HL-60 (cell line): ENCODE results near the gene PPIG.

Experiments
- GABPA ChIP-seq: IDR thresholded peaks from 2 replicates; pipeline ENCODE4 v1.6.1; 2012; ENCODE audit warnings: low read depth
- POLR2AphosphoS5 ChIP-seq: IDR thresholded peaks from 2 replicates; pipeline ENCODE4 v1.6.1; 2012; ENCODE audit warnings: low read depth
- SPI1 ChIP-seq: IDR thresholded peaks from 2 replicates; pipeline ENCODE4 v1.6.1; 2012; ENCODE audit warnings: low read depth, mild to moderate bottlenecking, borderline replicate concordance
- TF ChIP-seq, protein P1 (sequence below): IDR thresholded peaks from one replicate; pipeline ENCODE4 v1.5.1; 2011; ENCODE audit warnings: low read length, control low read depth, inconsistent platforms; ENCODE audit not compliant: insufficient read depth
- TF ChIP-seq, protein P2 (sequence below): IDR thresholded peaks from 2 replicates; pipeline ENCODE4 v1.6.1; 2012; ENCODE audit warnings: low read depth; ENCODE audit not compliant: insufficient replicate concordance

- TF ChIP-seq, protein P1, sequence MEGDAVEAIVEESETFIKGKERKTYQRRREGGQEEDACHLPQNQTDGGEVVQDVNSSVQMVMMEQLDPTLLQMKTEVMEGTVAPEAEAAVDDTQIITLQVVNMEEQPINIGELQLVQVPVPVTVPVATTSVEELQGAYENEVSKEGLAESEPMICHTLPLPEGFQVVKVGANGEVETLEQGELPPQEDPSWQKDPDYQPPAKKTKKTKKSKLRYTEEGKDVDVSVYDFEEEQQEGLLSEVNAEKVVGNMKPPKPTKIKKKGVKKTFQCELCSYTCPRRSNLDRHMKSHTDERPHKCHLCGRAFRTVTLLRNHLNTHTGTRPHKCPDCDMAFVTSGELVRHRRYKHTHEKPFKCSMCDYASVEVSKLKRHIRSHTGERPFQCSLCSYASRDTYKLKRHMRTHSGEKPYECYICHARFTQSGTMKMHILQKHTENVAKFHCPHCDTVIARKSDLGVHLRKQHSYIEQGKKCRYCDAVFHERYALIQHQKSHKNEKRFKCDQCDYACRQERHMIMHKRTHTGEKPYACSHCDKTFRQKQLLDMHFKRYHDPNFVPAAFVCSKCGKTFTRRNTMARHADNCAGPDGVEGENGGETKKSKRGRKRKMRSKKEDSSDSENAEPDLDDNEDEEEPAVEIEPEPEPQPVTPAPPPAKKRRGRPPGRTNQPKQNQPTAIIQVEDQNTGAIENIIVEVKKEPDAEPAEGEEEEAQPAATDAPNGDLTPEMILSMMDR, result no peak
- no peak for TF ChIP-seq POLR2AphosphoS5
- TF ChIP-seq, protein P2, sequence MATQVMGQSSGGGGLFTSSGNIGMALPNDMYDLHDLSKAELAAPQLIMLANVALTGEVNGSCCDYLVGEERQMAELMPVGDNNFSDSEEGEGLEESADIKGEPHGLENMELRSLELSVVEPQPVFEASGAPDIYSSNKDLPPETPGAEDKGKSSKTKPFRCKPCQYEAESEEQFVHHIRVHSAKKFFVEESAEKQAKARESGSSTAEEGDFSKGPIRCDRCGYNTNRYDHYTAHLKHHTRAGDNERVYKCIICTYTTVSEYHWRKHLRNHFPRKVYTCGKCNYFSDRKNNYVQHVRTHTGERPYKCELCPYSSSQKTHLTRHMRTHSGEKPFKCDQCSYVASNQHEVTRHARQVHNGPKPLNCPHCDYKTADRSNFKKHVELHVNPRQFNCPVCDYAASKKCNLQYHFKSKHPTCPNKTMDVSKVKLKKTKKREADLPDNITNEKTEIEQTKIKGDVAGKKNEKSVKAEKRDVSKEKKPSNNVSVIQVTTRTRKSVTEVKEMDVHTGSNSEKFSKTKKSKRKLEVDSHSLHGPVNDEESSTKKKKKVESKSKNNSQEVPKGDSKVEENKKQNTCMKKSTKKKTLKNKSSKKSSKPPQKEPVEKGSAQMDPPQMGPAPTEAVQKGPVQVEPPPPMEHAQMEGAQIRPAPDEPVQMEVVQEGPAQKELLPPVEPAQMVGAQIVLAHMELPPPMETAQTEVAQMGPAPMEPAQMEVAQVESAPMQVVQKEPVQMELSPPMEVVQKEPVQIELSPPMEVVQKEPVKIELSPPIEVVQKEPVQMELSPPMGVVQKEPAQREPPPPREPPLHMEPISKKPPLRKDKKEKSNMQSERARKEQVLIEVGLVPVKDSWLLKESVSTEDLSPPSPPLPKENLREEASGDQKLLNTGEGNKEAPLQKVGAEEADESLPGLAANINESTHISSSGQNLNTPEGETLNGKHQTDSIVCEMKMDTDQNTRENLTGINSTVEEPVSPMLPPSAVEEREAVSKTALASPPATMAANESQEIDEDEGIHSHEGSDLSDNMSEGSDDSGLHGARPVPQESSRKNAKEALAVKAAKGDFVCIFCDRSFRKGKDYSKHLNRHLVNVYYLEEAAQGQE, result no peak
- TF ChIP-seq GABPA, result no peak
- TF ChIP-seq SPI1, result no peak
These were observed 12.0 kb upstream of the PPIG start for GRCh38 chr2:169572189-169572588.
